DOHH2 (cell line): ENCODE results near the gene GSTM4.

Source experiments
- H3F3A ChIP-seq: fragments of 200-600 bp; sonication (generic), shearing (Covaris generic); 2 replicates; pipeline ENCODE4 v1.6.0; 2016; ENCODE audit warnings: antibody characterized with exemption, mild to moderate bottlenecking; ENCODE audit not compliant: control insufficient read depth, insufficient read depth
- H3K27ac ChIP-seq: fragments of 200-600 bp; sonication (generic); 2 replicates; pipeline ENCODE4 v1.5.1; 2014; ENCODE audit warnings: low read depth, mild to moderate bottlenecking, low read length, moderate library complexity
- H3K27me3 ChIP-seq: fragments of 200-600 bp; sonication (generic); 2 replicates; pipeline ENCODE4 v1.6.1; 2014; ENCODE audit warnings: mild to moderate bottlenecking, low read length, mixed read lengths; ENCODE audit not compliant: control insufficient read depth
- H3K36me3 ChIP-seq: fragments of 200-600 bp; sonication (generic); 2 replicates; pipeline ENCODE4 v1.6.1; 2014; ENCODE audit warnings: mild to moderate bottlenecking, low read length, moderate library complexity, mixed read lengths; ENCODE audit not compliant: control insufficient read depth
- H3K4me1 ChIP-seq: fragments of 200-600 bp; sonication (generic); 2 replicates; pipeline ENCODE4 v1.6.1; 2014; ENCODE audit warnings: mild to moderate bottlenecking, low read length, mixed read lengths; ENCODE audit not compliant: control insufficient read depth
- H3K4me2 ChIP-seq: fragments of 200-600 bp; sonication (generic); 2 replicates; pipeline ENCODE4 v1.6.0; 2014; ENCODE audit warnings: mild to moderate bottlenecking, low read length, moderate library complexity
- H3K4me3 ChIP-seq: fragments of 200-600 bp; sonication (generic); 2 replicates; pipeline ENCODE4 v1.5.1; 2014; ENCODE audit warnings: mild to moderate bottlenecking, low read length, mixed read lengths
- H3K79me2 ChIP-seq: fragments of 200-600 bp; sonication (generic); 2 replicates; pipeline ENCODE4 v1.6.1; 2014; ENCODE audit warnings: mild to moderate bottlenecking, low read length, mixed read lengths; ENCODE audit not compliant: control insufficient read depth
- H3K9me2 ChIP-seq: fragments of 200-600 bp; sonication (generic); replicated peaks from 2 replicates; pipeline ENCODE4 v1.6.1; 2014; ENCODE audit warnings: mild to moderate bottlenecking, low read length, mixed read lengths; ENCODE audit not compliant: control insufficient read depth
- H3K9me3 ChIP-seq: fragments of 200-600 bp; sonication (generic); 2 replicates; pipeline ENCODE4 v1.6.1; 2014; ENCODE audit warnings: antibody characterized with exemption, low read length, mixed read lengths; ENCODE audit not compliant: control insufficient read depth, insufficient read depth
- H4K20me1 ChIP-seq: fragments of 200-600 bp; sonication (generic); 2 replicates; pipeline ENCODE4 v1.6.0; 2014; ENCODE audit warnings: low read depth, mild to moderate bottlenecking, antibody characterized with exemption, low read length, moderate library complexity; ENCODE audit not compliant: control insufficient read depth, insufficient read depth
- CTCF ChIP-seq: fragments of 200-600 bp; sonication (generic); IDR thresholded peaks from one replicate; pipeline ENCODE4 v1.5.1; 2014; ENCODE audit warnings: antibody characterized with exemption, mild to moderate bottlenecking, low read depth, low read length; ENCODE audit not compliant: poor library complexity, severe bottlenecking
- EZH2phosphoT487 ChIP-seq: fragments of 200-600 bp; sonication (generic); IDR thresholded peaks from 2 replicates; pipeline ENCODE4 v1.6.1; 2017; ENCODE audit warnings: borderline replicate concordance, mild to moderate bottlenecking, antibody characterized with exemption, low read length, moderate library complexity, mixed read lengths

The GSTM4 gene

GRCh38 chr1:109628540-109629321 is 27.2 kb upstream of the GSTM4 start:
- Histone ChIP-seq H3K79me2 (peaks cover 18% of the 10 kb centered on the region), H3K4me1 (peaks cover 15% of the 10 kb centered on the region), H3K27ac (no peak overlapping the region), H3K27me3 (no peaks in the 10 kb centered on the region), H3F3A (peaks cover 3% of the 10 kb centered on the region; the same call in 1 of the 2 replicates), H3K9me3 (no peaks in the 10 kb centered on the region), H3K9me2 (no peaks in the 10 kb centered on the region), H3K4me3 (no peak overlapping the region), H3K4me2 (no peak overlapping the region), H4K20me1 (no peaks in the 10 kb centered on the region), H3K36me3 (peaks cover 49% of the 10 kb centered on the region)
- TF ChIP-seq EZH2phosphoT487 (no peak), CTCF (no peak)

GRCh38 chr1:109629372-109630030 is 26.4 kb upstream of the GSTM4 start:
- no peak overlapping the region for H3K4me2 ChIP-seq
- TF ChIP-seq EZH2phosphoT487: no peak
- no peak for TF ChIP-seq CTCF
- H3K36me3 ChIP-seq: peaks cover 49% of the 10 kb centered on the region
- H3K79me2 ChIP-seq: peaks cover 10% of the 10 kb centered on the region
- H3K4me3 ChIP-seq: no peak overlapping the region
- no peaks in the 10 kb centered on the region for H3K9me2 ChIP-seq
- H3F3A ChIP-seq: peaks cover 3% of the 10 kb centered on the region; the same call in 1 of the 2 replicates
- peaks cover 10% of the 10 kb centered on the region for H3K4me1 ChIP-seq
- no peak overlapping the region for H3K27ac ChIP-seq
- H3K27me3 ChIP-seq: no peaks in the 10 kb centered on the region
- no peaks in the 10 kb centered on the region for H3K9me3 ChIP-seq
- no peaks in the 10 kb centered on the region for H4K20me1 ChIP-seq

GRCh38 chr1:109630081-109630897 is 25.6 kb upstream of the GSTM4 start:
- Histone ChIP-seq H4K20me1 (no peaks in the 10 kb centered on the region), H3K27me3 (no peaks in the 10 kb centered on the region), H3K27ac (no peak overlapping the region), H3F3A (peaks cover 3% of the 10 kb centered on the region; the same call in 1 of the 2 replicates), H3K79me2 (peaks cover 2% of the 10 kb centered on the region; the same call in 1 of the 2 replicates), H3K4me1 (peaks cover 3% of the 10 kb centered on the region; the same call in 1 of the 2 replicates), H3K4me2 (no peak overlapping the region), H3K4me3 (no peak overlapping the region), H3K9me3 (no peaks in the 10 kb centered on the region), H3K36me3 (peaks cover 49% of the 10 kb centered on the region), H3K9me2 (no peaks in the 10 kb centered on the region)
- TF ChIP-seq EZH2phosphoT487 (no peak), CTCF (peak; percentile 13)
